Stimulated activated naive CD8-positive, alpha-beta T cell treated with anti-CD3 and anti-CD28 coated beads, Interleukin-15, Interleukin-2, amounts not matched to agents 100 ng/mL and 50 ng/mL, for 24 hours (primary cell): ENCODE measurements around the gene SH3D21.

Source experiments
- H3K27ac Mint-ChIP-seq: one replicate; pipeline ENCODE4 v1.8.0; 2021; ENCODE audit warnings: mild to moderate bottlenecking, mixed read lengths
- H3K27me3 Mint-ChIP-seq: one replicate; pipeline ENCODE4 v1.8.0; 2021; ENCODE audit warnings: mixed read lengths
- H3K36me3 Mint-ChIP-seq: one replicate; pipeline ENCODE4 v1.8.0; 2021; ENCODE audit warnings: low read depth, mixed read lengths
- H3K4me1 Mint-ChIP-seq: one replicate; pipeline ENCODE4 v1.8.0; 2021; ENCODE audit warnings: low read depth, mixed read lengths
- H3K4me3 Mint-ChIP-seq: one replicate; pipeline ENCODE4 v1.8.0; 2021; ENCODE audit warnings: mild to moderate bottlenecking, mixed read lengths
- H3K9me3 Mint-ChIP-seq: one replicate; pipeline ENCODE4 v1.8.0; 2021; ENCODE audit warnings: mixed read lengths

SH3D21 gene

GRCh38 chr1:36286802-36287201, 19.4 kb upstream of the SH3D21 start:
- Mint-ChIP-seq H3K4me1 (peaks cover 42% of the 10 kb centered on the region), H3K36me3 (peaks cover 88% of the 10 kb centered on the region), H3K4me3 (no peak overlapping the region), H3K27me3 (no peaks in the 10 kb centered on the region), H3K9me3 (no peaks in the 10 kb centered on the region), H3K27ac (peak overlapping the region; percentile 85)

GRCh38 chr1:36287595-36287994, 18.6 kb upstream of the SH3D21 start:
- peaks cover 88% of the 10 kb centered on the region for H3K36me3 Mint-ChIP-seq
- H3K4me1 Mint-ChIP-seq: peaks cover 35% of the 10 kb centered on the region
- no peak overlapping the region for H3K4me3 Mint-ChIP-seq
- H3K9me3 Mint-ChIP-seq: no peaks in the 10 kb centered on the region
- no peaks in the 10 kb centered on the region for H3K27me3 Mint-ChIP-seq
- H3K27ac Mint-ChIP-seq: peak overlapping the region; percentile 46

- H3K36me3 Mint-ChIP-seq: peaks cover 79% of the 10 kb centered on the region
- no peaks in the 10 kb centered on the region for H3K27me3 Mint-ChIP-seq
- H3K9me3 Mint-ChIP-seq: no peaks in the 10 kb centered on the region
- peak overlapping the region; percentile 37 for H3K27ac Mint-ChIP-seq
- peaks cover 15% of the 10 kb centered on the region for H3K4me1 Mint-ChIP-seq
- no peak overlapping the region for H3K4me3 Mint-ChIP-seq
These were observed 10.8 kb upstream of the SH3D21 start for GRCh38 chr1:36295390-36295789.

GRCh38 chr1:36297062-36297461, 9.1 kb upstream of the SH3D21 start:
- no peak overlapping the region for H3K4me3 Mint-ChIP-seq
- peaks cover 80% of the 10 kb centered on the region for H3K36me3 Mint-ChIP-seq
- no peaks in the 10 kb centered on the region for H3K9me3 Mint-ChIP-seq
- peaks cover 30% of the 10 kb centered on the region for H3K4me1 Mint-ChIP-seq
- H3K27ac Mint-ChIP-seq: peak overlapping the region; percentile 36
- H3K27me3 Mint-ChIP-seq: no peaks in the 10 kb centered on the region

GRCh38 chr1:36298640-36299039, 7.5 kb upstream of the SH3D21 start:
- Mint-ChIP-seq H3K4me3 (no peak overlapping the region), H3K4me1 (peaks cover 45% of the 10 kb centered on the region), H3K36me3 (peaks cover 84% of the 10 kb centered on the region), H3K9me3 (no peaks in the 10 kb centered on the region), H3K27me3 (no peaks in the 10 kb centered on the region), H3K27ac (peak overlapping the region; percentile 70)

- Mint-ChIP-seq H3K9me3 (no peaks in the 10 kb centered on the region), H3K27ac (peak overlapping the region; percentile 81), H3K36me3 (peaks cover 85% of the 10 kb centered on the region), H3K4me1 (peaks cover 63% of the 10 kb centered on the region), H3K27me3 (no peaks in the 10 kb centered on the region), H3K4me3 (peak overlapping the region; percentile 24)
These were observed 5.6 kb upstream of the SH3D21 start for GRCh38 chr1:36300526-36300925.

- H3K36me3 Mint-ChIP-seq: peaks cover 81% of the 10 kb centered on the region
- peaks cover 68% of the 10 kb centered on the region for H3K4me1 Mint-ChIP-seq
- H3K9me3 Mint-ChIP-seq: no peaks in the 10 kb centered on the region
- H3K27me3 Mint-ChIP-seq: no peaks in the 10 kb centered on the region
- H3K4me3 Mint-ChIP-seq: no peak overlapping the region
- peak overlapping the region; percentile 81 for H3K27ac Mint-ChIP-seq
These were observed 4.9 kb upstream of the SH3D21 start for GRCh38 chr1:36301220-36301619.

GRCh38 chr1:36303244-36303643, 2.9 kb upstream of the SH3D21 start:
- Mint-ChIP-seq H3K27ac (peak overlapping the region; percentile 81), H3K4me1 (peaks cover 80% of the 10 kb centered on the region), H3K36me3 (peaks cover 67% of the 10 kb centered on the region), H3K9me3 (no peaks in the 10 kb centered on the region), H3K4me3 (peak overlapping the region; percentile 11), H3K27me3 (no peaks in the 10 kb centered on the region)

GRCh38 chr1:36303650-36304360, 2.4 kb upstream of the SH3D21 start:
- H3K4me1 Mint-ChIP-seq: peaks cover 78% of the 10 kb centered on the region
- H3K36me3 Mint-ChIP-seq: peaks cover 64% of the 10 kb centered on the region
- H3K9me3 Mint-ChIP-seq: no peaks in the 10 kb centered on the region
- H3K27me3 Mint-ChIP-seq: no peaks in the 10 kb centered on the region
- H3K27ac Mint-ChIP-seq: peak overlapping the region; percentile 81
- peak overlapping the region; percentile 11 for H3K4me3 Mint-ChIP-seq

- Mint-ChIP-seq H3K36me3 (peaks cover 66% of the 10 kb centered on the region), H3K4me1 (peaks cover 73% of the 10 kb centered on the region)
These were observed 1.6 kb upstream of the SH3D21 start for GRCh38 chr1:36304521-36304920.

GRCh38 chr1:36304970-36305914, 926 bp upstream of the SH3D21 start:
- Mint-ChIP-seq H3K4me1 (peaks cover 66% of the 10 kb centered on the region), H3K36me3 (peaks cover 61% of the 10 kb centered on the region)

More at GRCh38 chr1:36304521-36304920, 1.6 kb upstream of the SH3D21 start:
- peak overlapping the region; percentile 68 for H3K27ac Mint-ChIP-seq
- H3K27me3 Mint-ChIP-seq: no peaks in the 10 kb centered on the region
- peak overlapping the region; percentile 41 for H3K4me3 Mint-ChIP-seq
- H3K9me3 Mint-ChIP-seq: no peaks in the 10 kb centered on the region

GRCh38 chr1:36305915-36306209, 306 bp upstream of the SH3D21 start:
- H3K27ac Mint-ChIP-seq: peak overlapping the region; percentile 87
- H3K27me3 Mint-ChIP-seq: no peaks in the 10 kb centered on the region
- peaks cover 60% of the 10 kb centered on the region for H3K4me1 Mint-ChIP-seq
- H3K36me3 Mint-ChIP-seq: peaks cover 55% of the 10 kb centered on the region
- peak overlapping the region; percentile 22 for H3K4me3 Mint-ChIP-seq
- no peaks in the 10 kb centered on the region for H3K9me3 Mint-ChIP-seq

More at GRCh38 chr1:36304970-36305914, 926 bp upstream of the SH3D21 start:
- H3K27me3 Mint-ChIP-seq: no peaks in the 10 kb centered on the region
- H3K9me3 Mint-ChIP-seq: no peaks in the 10 kb centered on the region
- H3K27ac Mint-ChIP-seq: peak overlapping the region; percentile 87
- peak overlapping the region; percentile 22 for H3K4me3 Mint-ChIP-seq

GRCh38 chr1:36306902-36307456, 811 bp downstream of the SH3D21 start:
- Mint-ChIP-seq H3K27ac (peak overlapping the region; percentile 80), H3K27me3 (no peaks in the 10 kb centered on the region), H3K4me1 (peaks cover 50% of the 10 kb centered on the region), H3K4me3 (peak overlapping the region; percentile 85), H3K9me3 (no peaks in the 10 kb centered on the region), H3K36me3 (peaks cover 43% of the 10 kb centered on the region)

- Mint-ChIP-seq H3K27ac (no peak overlapping the region), H3K9me3 (no peaks in the 10 kb centered on the region), H3K4me3 (peak overlapping the region; percentile 85), H3K36me3 (peaks cover 36% of the 10 kb centered on the region), H3K4me1 (peaks cover 43% of the 10 kb centered on the region), H3K27me3 (no peaks in the 10 kb centered on the region)
These were observed 1.6 kb downstream of the SH3D21 start for GRCh38 chr1:36307601-36308330.
